HepG2 (cell line): ENCODE data around the gene QDPR. TPM values are rescaled to one million over a fixed set of nuclear protein-coding genes. Genes with fewer than 3 reads are reported as not detected.
A peak's percentile ranks its signal among the peaks of the same experiment; 100 is the strongest.

ENCODE experiments used
- NKX3-1 ChIP-seq: sonication (generic); formaldehyde crosslinking; IDR thresholded peaks from 2 replicates; pipeline ENCODE4 v1.5.0; 2020; ENCODE audit warnings: missing genetic modification reagents
- NR2C2 ChIP-seq: sonication (generic); formaldehyde crosslinking; IDR thresholded peaks from 2 replicates; pipeline ENCODE4 v1.4.0; 2020; ENCODE audit warnings: missing genetic modification reagents, mild to moderate bottlenecking, moderate library complexity, borderline replicate concordance
- NR2F1 ChIP-seq, 2 experiments: fragments of 450-650 bp in 1 of 2; formaldehyde crosslinking in 1 of 2; IDR thresholded peaks; 2 replicates each; pipeline versions ENCODE4 v1.5.0 to v1.6.1; 2016 to 2020; ENCODE audit warnings: mild to moderate bottlenecking in 1 of 2, missing compliant biosample characterization in 1 of 2, missing genetic modification reagents in 1 of 2, moderate library complexity in 1 of 2
- POLR2AphosphoS5 ChIP-seq: IDR thresholded peaks from 2 replicates; pipeline ENCODE4 v1.6.1; 2012; ENCODE audit warnings: low read depth, low read length
- ZC3H13 ChIP-seq: sonication (generic); formaldehyde crosslinking; IDR thresholded peaks from 2 replicates; pipeline ENCODE4 v1.8.1; 2023; ENCODE audit warnings: mild to moderate bottlenecking, missing genetic modification reagents, moderate library complexity
- ZFP1 ChIP-seq: IDR thresholded peaks from 2 replicates; pipeline ENCODE4 v1.6.1; 2016
- ZNF24 ChIP-seq: fragments of 450-650 bp; IDR thresholded peaks from 2 replicates; pipeline ENCODE4 v1.6.1; 2017; ENCODE audit warnings: antibody characterized with exemption, mild to moderate bottlenecking
- ZNF570 ChIP-seq: sonication (generic); formaldehyde crosslinking; IDR thresholded peaks from 2 replicates; pipeline ENCODE4 v1.4.0; 2020; ENCODE audit warnings: mild to moderate bottlenecking, missing genetic modification reagents, borderline replicate concordance
- polyA plus RNA-seq, 8 experiments: library from polyadenylated mRNA; depleted of rRNA in 3 of 8; stranded (reverse) in 7 of 8; unstranded in 1 of 8; fragments of >200 nt; fragmentation: Illumina TruSeq in 4 of 8; extraction: Trizol in 4 of 8; gene quantifications; 2 replicates each; pipeline versions ENCODE4 v1.2.1 to v1.2.3, GENCODE V29; 2011 to 2016; ENCODE audit warnings: low read depth in 4 of 8, missing spikeins in 1 of 8, mixed read lengths in 1 of 8; ENCODE audit not compliant: insufficient read depth in 1 of 8
- total RNA-seq, 5 experiments: library from RNA; depleted of rRNA; stranded (reverse); fragments of >200 nt; fragmentation: Illumina TruSeq; extraction: Trizol; gene quantifications; 2 replicates each; pipeline ENCODE4 v1.2.3, GENCODE V29; 2016; ENCODE audit warnings: low read depth in 1 of 5
- TF ChIP-seq, protein P1 (sequence below): IDR thresholded peaks from 2 replicates; pipeline ENCODE4 v1.6.1; 2016; ENCODE audit warnings: low read depth, missing genetic modification reagents, missing compliant biosample characterization
- TF ChIP-seq, protein P2 (sequence below): sonication (generic); formaldehyde crosslinking; IDR thresholded peaks from 2 replicates; pipeline ENCODE4 v1.4.0; 2020; ENCODE audit warnings: missing genetic modification reagents
- TF ChIP-seq, protein P3 (sequence below): sonication (generic); formaldehyde crosslinking; IDR thresholded peaks from 2 replicates; pipeline ENCODE4 v1.8.1; 2023; ENCODE audit warnings: mild to moderate bottlenecking, moderate library complexity, missing genetic modification reagents
- TF ChIP-seq, protein P4 (sequence below): IDR thresholded peaks from 2 replicates; pipeline ENCODE4 v1.6.1; 2012; ENCODE audit warnings: low read depth, low read length, improper control_type of control experiment
- TF ChIP-seq, protein P5 (sequence below): sonication (generic); formaldehyde crosslinking; IDR thresholded peaks from 2 replicates; pipeline ENCODE4 v1.4.0; 2020; ENCODE audit warnings: mild to moderate bottlenecking, missing genetic modification reagents, borderline replicate concordance

QDPR gene
- total and polyA plus RNA-seq, 2 of the 13 experiments (the other 11 are each of a cell fraction or from before 2014, with no cell fraction given), result 9.9 to 95.5 TPM

DNA sequence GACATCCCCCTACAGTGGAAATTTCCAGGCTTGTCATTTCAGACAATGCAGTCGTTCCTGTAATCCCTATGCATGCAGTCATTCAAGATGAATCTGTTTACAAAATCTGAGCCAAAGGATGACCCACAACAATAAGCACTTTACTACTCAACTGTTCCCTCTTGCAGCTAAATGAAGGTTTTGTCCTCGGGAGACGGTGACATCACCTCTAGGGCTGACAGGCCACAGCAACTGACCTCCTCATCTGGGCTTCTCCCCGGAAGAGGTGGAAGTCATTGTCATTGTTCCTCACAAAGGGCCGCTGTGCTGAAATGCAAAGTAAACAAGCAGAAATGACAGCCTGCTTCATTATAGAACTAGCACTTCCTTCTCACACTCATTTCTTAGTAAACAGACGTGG lies 32.3 kb upstream of the QDPR start (continued):
- TF ChIP-seq, protein P1, sequence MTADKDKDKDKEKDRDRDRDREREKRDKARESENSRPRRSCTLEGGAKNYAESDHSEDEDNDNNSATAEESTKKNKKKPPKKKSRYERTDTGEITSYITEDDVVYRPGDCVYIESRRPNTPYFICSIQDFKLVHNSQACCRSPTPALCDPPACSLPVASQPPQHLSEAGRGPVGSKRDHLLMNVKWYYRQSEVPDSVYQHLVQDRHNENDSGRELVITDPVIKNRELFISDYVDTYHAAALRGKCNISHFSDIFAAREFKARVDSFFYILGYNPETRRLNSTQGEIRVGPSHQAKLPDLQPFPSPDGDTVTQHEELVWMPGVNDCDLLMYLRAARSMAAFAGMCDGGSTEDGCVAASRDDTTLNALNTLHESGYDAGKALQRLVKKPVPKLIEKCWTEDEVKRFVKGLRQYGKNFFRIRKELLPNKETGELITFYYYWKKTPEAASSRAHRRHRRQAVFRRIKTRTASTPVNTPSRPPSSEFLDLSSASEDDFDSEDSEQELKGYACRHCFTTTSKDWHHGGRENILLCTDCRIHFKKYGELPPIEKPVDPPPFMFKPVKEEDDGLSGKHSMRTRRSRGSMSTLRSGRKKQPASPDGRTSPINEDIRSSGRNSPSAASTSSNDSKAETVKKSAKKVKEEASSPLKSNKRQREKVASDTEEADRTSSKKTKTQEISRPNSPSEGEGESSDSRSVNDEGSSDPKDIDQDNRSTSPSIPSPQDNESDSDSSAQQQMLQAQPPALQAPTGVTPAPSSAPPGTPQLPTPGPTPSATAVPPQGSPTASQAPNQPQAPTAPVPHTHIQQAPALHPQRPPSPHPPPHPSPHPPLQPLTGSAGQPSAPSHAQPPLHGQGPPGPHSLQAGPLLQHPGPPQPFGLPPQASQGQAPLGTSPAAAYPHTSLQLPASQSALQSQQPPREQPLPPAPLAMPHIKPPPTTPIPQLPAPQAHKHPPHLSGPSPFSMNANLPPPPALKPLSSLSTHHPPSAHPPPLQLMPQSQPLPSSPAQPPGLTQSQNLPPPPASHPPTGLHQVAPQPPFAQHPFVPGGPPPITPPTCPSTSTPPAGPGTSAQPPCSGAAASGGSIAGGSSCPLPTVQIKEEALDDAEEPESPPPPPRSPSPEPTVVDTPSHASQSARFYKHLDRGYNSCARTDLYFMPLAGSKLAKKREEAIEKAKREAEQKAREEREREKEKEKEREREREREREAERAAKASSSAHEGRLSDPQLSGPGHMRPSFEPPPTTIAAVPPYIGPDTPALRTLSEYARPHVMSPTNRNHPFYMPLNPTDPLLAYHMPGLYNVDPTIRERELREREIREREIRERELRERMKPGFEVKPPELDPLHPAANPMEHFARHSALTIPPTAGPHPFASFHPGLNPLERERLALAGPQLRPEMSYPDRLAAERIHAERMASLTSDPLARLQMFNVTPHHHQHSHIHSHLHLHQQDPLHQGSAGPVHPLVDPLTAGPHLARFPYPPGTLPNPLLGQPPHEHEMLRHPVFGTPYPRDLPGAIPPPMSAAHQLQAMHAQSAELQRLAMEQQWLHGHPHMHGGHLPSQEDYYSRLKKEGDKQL, result no peak
- TF ChIP-seq ZNF24 (peak; percentile 79), ZC3H13 (CRISPR knock-in tag) (no peak), NR2C2 (no peak; the same call in 1 of the 2 replicates), ZNF570 (no peak), POLR2AphosphoS5 (no peak), ZFP1 (CRISPR knock-in tag) (0 out of 2 replicates have a peak, but pooled peaks have one; percentile 58), NKX3-1 (0 out of 2 replicates have a peak, but pooled peaks have one; percentile 45), NR2F1 (CRISPR knock-in tag; IDR thresholded peaks at IDR 0.05) (peak in 1 of 2 experiments; percentile 58; a peak in 1 of 4 replicates)
- TF ChIP-seq, protein P2, sequence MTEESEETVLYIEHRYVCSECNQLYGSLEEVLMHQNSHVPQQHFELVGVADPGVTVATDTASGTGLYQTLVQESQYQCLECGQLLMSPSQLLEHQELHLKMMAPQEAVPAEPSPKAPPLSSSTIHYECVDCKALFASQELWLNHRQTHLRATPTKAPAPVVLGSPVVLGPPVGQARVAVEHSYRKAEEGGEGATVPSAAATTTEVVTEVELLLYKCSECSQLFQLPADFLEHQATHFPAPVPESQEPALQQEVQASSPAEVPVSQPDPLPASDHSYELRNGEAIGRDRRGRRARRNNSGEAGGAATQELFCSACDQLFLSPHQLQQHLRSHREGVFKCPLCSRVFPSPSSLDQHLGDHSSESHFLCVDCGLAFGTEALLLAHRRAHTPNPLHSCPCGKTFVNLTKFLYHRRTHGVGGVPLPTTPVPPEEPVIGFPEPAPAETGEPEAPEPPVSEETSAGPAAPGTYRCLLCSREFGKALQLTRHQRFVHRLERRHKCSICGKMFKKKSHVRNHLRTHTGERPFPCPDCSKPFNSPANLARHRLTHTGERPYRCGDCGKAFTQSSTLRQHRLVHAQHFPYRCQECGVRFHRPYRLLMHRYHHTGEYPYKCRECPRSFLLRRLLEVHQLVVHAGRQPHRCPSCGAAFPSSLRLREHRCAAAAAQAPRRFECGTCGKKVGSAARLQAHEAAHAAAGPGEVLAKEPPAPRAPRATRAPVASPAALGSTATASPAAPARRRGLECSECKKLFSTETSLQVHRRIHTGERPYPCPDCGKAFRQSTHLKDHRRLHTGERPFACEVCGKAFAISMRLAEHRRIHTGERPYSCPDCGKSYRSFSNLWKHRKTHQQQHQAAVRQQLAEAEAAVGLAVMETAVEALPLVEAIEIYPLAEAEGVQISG (CRISPR knock-in tag), result 0 out of 2 replicates have a peak, but pooled peaks have one; percentile 43
- TF ChIP-seq, protein P3, sequence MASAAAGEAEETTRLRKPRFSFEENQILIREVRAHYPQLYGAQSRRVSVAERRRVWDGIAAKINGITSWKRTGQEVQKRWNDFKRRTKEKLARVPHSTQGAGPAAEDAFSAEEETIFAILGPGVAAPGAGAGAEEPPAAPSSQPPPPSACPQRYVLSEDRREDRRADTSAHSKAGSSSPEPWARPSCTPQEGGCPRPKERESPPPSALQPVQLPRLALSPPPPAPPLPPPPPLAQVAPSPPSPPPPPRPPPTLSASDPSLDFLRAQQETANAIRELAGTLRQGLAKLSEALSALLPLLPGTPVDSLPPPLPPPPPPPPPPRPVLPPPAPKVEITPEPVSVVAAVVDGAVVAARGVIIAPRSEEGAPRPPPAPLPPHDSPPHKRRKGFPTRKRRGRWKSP, result peak; percentile 38; the same call in 1 of the 2 replicates
- TF ChIP-seq, protein P4, sequence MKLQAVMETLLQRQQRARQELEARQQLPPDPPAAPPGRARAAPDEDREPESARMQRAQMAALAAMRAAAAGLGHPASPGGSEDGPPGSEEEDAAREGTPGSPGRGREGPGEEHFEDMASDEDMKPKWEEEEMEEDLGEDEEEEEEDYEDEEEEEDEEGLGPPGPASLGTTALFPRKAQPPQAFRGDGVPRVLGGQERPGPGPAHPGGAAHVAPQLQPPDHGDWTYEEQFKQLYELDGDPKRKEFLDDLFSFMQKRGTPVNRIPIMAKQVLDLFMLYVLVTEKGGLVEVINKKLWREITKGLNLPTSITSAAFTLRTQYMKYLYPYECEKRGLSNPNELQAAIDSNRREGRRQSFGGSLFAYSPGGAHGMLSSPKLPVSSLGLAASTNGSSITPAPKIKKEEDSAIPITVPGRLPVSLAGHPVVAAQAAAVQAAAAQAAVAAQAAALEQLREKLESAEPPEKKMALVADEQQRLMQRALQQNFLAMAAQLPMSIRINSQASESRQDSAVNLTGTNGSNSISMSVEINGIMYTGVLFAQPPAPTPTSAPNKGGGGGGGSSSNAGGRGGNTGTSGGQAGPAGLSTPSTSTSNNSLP, result 0 out of 2 replicates have a peak, but pooled peaks have one; percentile 24
- TF ChIP-seq, protein P5, sequence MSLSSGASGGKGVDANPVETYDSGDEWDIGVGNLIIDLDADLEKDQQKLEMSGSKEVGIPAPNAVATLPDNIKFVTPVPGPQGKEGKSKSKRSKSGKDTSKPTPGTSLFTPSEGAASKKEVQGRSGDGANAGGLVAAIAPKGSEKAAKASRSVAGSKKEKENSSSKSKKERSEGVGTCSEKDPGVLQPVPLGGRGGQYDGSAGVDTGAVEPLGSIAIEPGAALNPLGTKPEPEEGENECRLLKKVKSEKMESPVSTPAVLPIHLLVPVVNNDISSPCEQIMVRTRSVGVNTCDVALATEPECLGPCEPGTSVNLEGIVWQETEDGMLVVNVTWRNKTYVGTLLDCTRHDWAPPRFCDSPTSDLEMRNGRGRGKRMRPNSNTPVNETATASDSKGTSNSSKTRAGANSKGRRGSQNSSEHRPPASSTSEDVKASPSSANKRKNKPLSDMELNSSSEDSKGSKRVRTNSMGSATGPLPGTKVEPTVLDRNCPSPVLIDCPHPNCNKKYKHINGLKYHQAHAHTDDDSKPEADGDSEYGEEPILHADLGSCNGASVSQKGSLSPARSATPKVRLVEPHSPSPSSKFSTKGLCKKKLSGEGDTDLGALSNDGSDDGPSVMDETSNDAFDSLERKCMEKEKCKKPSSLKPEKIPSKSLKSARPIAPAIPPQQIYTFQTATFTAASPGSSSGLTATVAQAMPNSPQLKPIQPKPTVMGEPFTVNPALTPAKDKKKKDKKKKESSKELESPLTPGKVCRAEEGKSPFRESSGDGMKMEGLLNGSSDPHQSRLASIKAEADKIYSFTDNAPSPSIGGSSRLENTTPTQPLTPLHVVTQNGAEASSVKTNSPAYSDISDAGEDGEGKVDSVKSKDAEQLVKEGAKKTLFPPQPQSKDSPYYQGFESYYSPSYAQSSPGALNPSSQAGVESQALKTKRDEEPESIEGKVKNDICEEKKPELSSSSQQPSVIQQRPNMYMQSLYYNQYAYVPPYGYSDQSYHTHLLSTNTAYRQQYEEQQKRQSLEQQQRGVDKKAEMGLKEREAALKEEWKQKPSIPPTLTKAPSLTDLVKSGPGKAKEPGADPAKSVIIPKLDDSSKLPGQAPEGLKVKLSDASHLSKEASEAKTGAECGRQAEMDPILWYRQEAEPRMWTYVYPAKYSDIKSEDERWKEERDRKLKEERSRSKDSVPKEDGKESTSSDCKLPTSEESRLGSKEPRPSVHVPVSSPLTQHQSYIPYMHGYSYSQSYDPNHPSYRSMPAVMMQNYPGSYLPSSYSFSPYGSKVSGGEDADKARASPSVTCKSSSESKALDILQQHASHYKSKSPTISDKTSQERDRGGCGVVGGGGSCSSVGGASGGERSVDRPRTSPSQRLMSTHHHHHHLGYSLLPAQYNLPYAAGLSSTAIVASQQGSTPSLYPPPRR (CRISPR knock-in tag), result peak; percentile 45; the same call in 1 of the 2 replicates
